IPS-18a (cell line): ENCODE measurements around the gene DRAXIN.

Experiments used
- H3K27ac ChIP-seq: one replicate; pipeline ENCODE4 v1.5.1; 2013; ENCODE audit warnings: low read length
- H3K27me3 ChIP-seq: one replicate; pipeline ENCODE4 v1.6.1; 2013; ENCODE audit warnings: mild to moderate bottlenecking, low read length; ENCODE audit not compliant: control insufficient read depth, insufficient read depth
- H3K36me3 ChIP-seq: one replicate; pipeline ENCODE4 v1.6.1; 2013; ENCODE audit warnings: low read depth, low read length; ENCODE audit not compliant: control insufficient read depth
- H3K4me1 ChIP-seq: one replicate; pipeline ENCODE4 v1.6.1; 2013; ENCODE audit warnings: low read depth, low read length; ENCODE audit not compliant: control insufficient read depth
- H3K4me3 ChIP-seq: one replicate; pipeline ENCODE4 v1.5.1; 2013; ENCODE audit warnings: low read length
- H3K9ac ChIP-seq: one replicate; pipeline ENCODE4 v1.6.1; 2013; ENCODE audit warnings: mild to moderate bottlenecking, low read length, moderate library complexity
- H3K9me3 ChIP-seq: one replicate; pipeline ENCODE4 v1.6.1; 2013; ENCODE audit warnings: low read depth, low read length; ENCODE audit not compliant: control insufficient read depth

Gene DRAXIN

GRCh38 chr1:11764115-11764514 lies 72.6 kb downstream of the DRAXIN start:
- Histone ChIP-seq H3K9me3 (no peaks in the 10 kb centered on the region), H3K9ac (no peak overlapping the region), H3K27ac (no peak overlapping the region), H3K4me1 (peaks cover 9% of the 10 kb centered on the region), H3K4me3 (no peak overlapping the region), H3K27me3 (peaks cover 44% of the 10 kb centered on the region), H3K36me3 (no peaks in the 10 kb centered on the region)

GRCh38 chr1:11764519-11764918 lies 73.0 kb downstream of the DRAXIN start:
- H3K9ac ChIP-seq = no peak overlapping the region

DNA sequence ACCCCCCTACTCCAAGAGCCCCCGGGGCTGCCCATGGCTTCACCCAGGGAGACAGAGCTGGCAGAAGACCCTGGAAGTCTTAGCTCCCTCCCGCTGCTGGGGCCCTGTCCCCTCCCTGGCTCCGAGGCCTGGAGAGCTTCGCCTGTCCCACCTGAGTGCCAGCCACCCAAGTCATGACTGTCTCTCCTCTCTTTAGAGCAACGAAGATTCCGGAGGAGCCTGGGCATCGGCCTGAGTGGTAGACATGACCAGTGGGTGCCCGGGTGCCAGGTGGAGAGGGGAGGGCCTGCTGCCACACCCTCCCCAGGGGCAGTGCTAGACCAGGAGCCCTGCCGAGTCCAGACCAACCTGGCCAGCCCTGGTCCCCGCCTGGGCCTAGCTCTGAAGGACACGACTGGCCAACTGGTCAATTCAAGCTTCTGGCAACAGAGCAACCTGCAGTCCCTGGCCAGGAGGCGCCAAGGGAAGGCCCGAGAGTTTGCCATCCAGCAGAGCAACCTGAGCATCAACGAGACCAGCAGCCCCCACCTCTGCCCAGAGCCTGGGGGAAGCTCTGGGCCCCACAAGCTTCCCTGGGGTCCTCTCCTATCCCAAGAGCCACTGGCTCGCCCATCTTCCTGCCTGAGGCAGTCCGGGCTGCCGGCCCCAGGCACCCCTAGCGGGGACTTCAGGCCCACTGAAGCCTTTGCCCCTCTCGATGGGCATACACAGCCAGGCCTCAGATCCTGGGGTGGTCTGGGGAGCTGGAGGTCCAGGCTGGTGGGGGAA lies 74.3 kb downstream of the DRAXIN start:
- Histone ChIP-seq H3K27me3 (peaks cover 32% of the 10 kb centered on the region), H3K4me3 (no peak overlapping the region), H3K27ac (no peak overlapping the region), H3K9me3 (no peaks in the 10 kb centered on the region), H3K9ac (no peak overlapping the region), H3K36me3 (no peaks in the 10 kb centered on the region), H3K4me1 (peaks cover 9% of the 10 kb centered on the region)

More at GRCh38 chr1:11764519-11764918, 73.0 kb downstream of the DRAXIN start:
- Histone ChIP-seq H3K36me3 (no peaks in the 10 kb centered on the region), H3K27ac (no peak overlapping the region), H3K27me3 (peaks cover 44% of the 10 kb centered on the region), H3K4me1 (peaks cover 9% of the 10 kb centered on the region), H3K9me3 (no peaks in the 10 kb centered on the region), H3K4me3 (no peak overlapping the region)

DNA sequence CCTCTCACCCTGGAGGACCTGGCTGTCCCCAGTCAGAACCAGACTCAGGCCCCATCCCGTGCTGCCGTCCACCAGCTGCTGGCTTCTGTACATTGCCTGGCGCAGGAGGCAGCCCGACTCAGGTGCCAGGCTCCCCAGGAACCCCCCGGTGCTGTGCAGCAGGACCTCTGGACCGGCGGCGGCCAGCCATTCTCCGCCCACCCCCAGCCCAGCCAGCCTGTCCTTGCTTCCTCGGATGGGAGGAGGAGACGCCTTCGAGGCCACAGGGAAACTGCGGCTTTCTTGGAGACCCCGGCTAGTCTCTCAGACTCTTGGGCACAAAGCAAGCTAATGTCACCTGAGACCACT lies 74.9 kb downstream of the DRAXIN start:
- H3K27ac ChIP-seq = no peak overlapping the region
- peaks cover 27% of the 10 kb centered on the region for H3K27me3 ChIP-seq

GRCh38 chr1:11767922-11768704 lies 76.6 kb downstream of the DRAXIN start:
- Histone ChIP-seq H3K36me3 (no peaks in the 10 kb centered on the region), H3K4me3 (no peak overlapping the region), H3K9me3 (no peaks in the 10 kb centered on the region), H3K4me1 (no peaks in the 10 kb centered on the region), H3K27me3 (peaks cover 10% of the 10 kb centered on the region), H3K27ac (no peak overlapping the region), H3K9ac (no peak overlapping the region)

More for the DNA sequence above, 74.9 kb downstream of the DRAXIN start:
- H3K9ac ChIP-seq = no peak overlapping the region
- H3K4me1 ChIP-seq = peaks cover 9% of the 10 kb centered on the region
- H3K36me3 ChIP-seq = no peaks in the 10 kb centered on the region
- no peaks in the 10 kb centered on the region for H3K9me3 ChIP-seq
- H3K4me3 ChIP-seq = no peak overlapping the region

- no peak overlapping the region for H3K27ac ChIP-seq
- no peak overlapping the region for H3K9ac ChIP-seq
- H3K36me3 ChIP-seq = no peaks in the 10 kb centered on the region
- no peaks in the 10 kb centered on the region for H3K9me3 ChIP-seq
- no peak overlapping the region for H3K4me3 ChIP-seq
- no peaks in the 10 kb centered on the region for H3K4me1 ChIP-seq
- peaks cover 3% of the 10 kb centered on the region for H3K27me3 ChIP-seq
Measured at GRCh38 chr1:11768821-11769220, 77.3 kb downstream of the DRAXIN start.

DNA sequence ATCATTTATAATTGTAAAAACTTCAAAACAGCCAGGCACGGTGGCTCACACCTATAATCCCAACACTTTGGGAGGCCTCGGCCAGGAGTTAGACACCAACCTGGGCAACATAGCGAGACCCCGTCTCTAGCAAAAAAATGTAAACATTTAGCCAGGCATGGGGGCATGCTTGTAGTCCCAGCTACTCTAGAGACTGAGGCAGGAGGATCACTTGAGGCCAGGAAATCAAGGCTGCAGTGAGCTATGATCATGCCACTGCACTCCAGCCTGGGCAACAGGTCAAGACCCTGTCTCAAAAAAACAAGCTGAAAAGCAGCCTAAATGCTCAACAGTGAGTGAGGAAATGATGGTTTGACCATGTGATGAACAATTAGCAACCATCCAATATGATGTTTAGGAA lies 77.8 kb downstream of the DRAXIN start:
- Histone ChIP-seq H3K4me3 (no peak overlapping the region), H3K36me3 (no peaks in the 10 kb centered on the region), H3K27me3 (no peaks in the 10 kb centered on the region), H3K9me3 (no peaks in the 10 kb centered on the region), H3K27ac (no peak overlapping the region), H3K9ac (no peak overlapping the region), H3K4me1 (no peaks in the 10 kb centered on the region)

- H3K27ac ChIP-seq = no peak overlapping the region
- H3K4me3 ChIP-seq = no peak overlapping the region
- no peaks in the 10 kb centered on the region for H3K4me1 ChIP-seq
- H3K27me3 ChIP-seq = no peaks in the 10 kb centered on the region
- no peak overlapping the region for H3K9ac ChIP-seq
- H3K9me3 ChIP-seq = no peaks in the 10 kb centered on the region
- H3K36me3 ChIP-seq = no peaks in the 10 kb centered on the region
Measured at GRCh38 chr1:11770011-11770410, 78.5 kb downstream of the DRAXIN start.

DNA sequence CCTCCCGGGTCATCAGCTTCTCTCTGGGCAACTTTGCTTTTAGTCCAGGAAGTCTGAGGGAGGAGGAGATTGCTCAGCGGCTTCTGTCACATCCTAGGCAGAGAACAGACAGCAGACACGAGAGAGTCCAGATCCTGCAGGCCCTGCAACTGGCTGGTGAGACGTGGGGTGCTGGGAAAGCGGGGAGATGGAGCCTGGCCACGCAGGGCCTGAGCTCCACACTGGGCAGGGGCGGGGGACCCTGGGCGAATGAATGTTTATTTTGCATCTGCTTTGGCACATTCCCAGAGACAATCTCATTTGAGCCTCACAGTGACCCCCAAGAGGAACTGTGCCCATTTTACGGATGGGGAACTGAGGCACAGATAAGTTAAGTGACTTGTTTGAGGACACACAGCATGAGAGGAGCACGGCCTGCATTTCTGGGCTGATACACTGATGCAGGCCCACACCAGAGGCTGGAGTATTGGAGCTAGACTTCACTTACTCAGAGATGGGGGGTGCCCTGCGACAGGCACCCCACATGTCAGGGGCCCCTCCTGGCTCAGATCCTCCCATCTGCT lies 80.1 kb downstream of the DRAXIN start:
- Histone ChIP-seq H3K4me3 (no peak overlapping the region), H3K27me3 (no peaks in the 10 kb centered on the region)

DNA sequence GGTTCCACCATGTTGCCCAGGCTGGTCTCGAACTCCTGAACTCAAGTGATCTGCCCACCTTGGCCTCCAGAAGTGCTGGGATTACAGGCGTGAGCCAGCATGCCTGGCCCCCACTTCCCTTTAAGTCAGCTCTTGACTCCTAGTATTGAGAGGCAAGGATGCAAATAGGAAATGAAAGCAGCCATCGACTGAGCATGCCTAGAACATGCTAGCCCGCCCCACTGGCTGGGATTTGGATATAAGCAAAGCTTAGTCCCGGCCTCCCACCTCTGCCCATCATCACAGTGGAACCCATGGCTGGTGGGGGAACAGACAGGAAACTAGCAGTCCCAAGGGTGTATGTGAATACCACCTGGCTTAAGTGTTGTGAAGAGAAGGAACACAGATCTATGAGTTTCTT lies 80.9 kb downstream of the DRAXIN start:
- Histone ChIP-seq H3K4me1 (no peaks in the 10 kb centered on the region), H3K9me3 (no peaks in the 10 kb centered on the region), H3K36me3 (no peaks in the 10 kb centered on the region), H3K27me3 (no peaks in the 10 kb centered on the region), H3K27ac (no peak overlapping the region), H3K4me3 (no peak overlapping the region), H3K9ac (no peak overlapping the region)

More for the DNA sequence above, 80.1 kb downstream of the DRAXIN start:
- Histone ChIP-seq H3K27ac (no peak overlapping the region), H3K9ac (no peak overlapping the region), H3K36me3 (no peaks in the 10 kb centered on the region), H3K4me1 (no peaks in the 10 kb centered on the region), H3K9me3 (no peaks in the 10 kb centered on the region)

GRCh38 chr1:11774753-11775152 lies 83.2 kb downstream of the DRAXIN start:
- no peak overlapping the region for H3K4me3 ChIP-seq
- H3K27me3 ChIP-seq = no peaks in the 10 kb centered on the region
- H3K27ac ChIP-seq = no peak overlapping the region
- H3K4me1 ChIP-seq = no peaks in the 10 kb centered on the region
- no peaks in the 10 kb centered on the region for H3K36me3 ChIP-seq
- no peaks in the 10 kb centered on the region for H3K9me3 ChIP-seq
- no peak overlapping the region for H3K9ac ChIP-seq
